Cardiac muscle cell (in vitro differentiated cells and primary cell): Measurements from ENCODE around the gene GAS7. TPM values are rescaled to one million over a fixed set of nuclear protein-coding genes. Genes with fewer than 3 reads are reported as not detected.

Experiments used
- DNase-seq, 2 donors: peaks; one replicate each; pipeline versions ENCODE4 v3.0.0 to v3.0.0-alpha.2; 2010 to 2017; ENCODE audit warnings: low read depth in 1 of 2, low spot score in 1 of 2
- H3K27ac ChIP-seq: fragments of 200-600 bp; sonication (generic); 2 replicates; pipeline ENCODE4 v1.5.1; 2016
- H3K27me3 ChIP-seq: fragments of 200-600 bp; sonication (generic); 2 replicates; pipeline ENCODE4 v1.6.0; 2016; ENCODE audit warnings: control low read depth
- H3K36me3 ChIP-seq: fragments of 200-600 bp; sonication (generic); 2 replicates; pipeline ENCODE4 v1.5.1; 2016; ENCODE audit warnings: control low read depth
- H3K4me1 ChIP-seq: fragments of 200-600 bp; sonication (generic); 2 replicates; pipeline ENCODE4 v1.8.1; 2017; ENCODE audit warnings: low read depth, mild to moderate bottlenecking, mixed run types
- H3K4me3 ChIP-seq: fragments of 200-600 bp; sonication (generic); 2 replicates; pipeline ENCODE4 v1.5.1; 2016; ENCODE audit warnings: mild to moderate bottlenecking
- H3K9me3 ChIP-seq: fragments of 200-600 bp; sonication (generic); 2 replicates; pipeline ENCODE4 v1.5.1; 2017; ENCODE audit warnings: low read depth, mild to moderate bottlenecking, control low read depth
- polyA plus RNA-seq: library from polyadenylated mRNA; unstranded; fragments of >200 nt; fragmentation: Nextera tagmentation; extraction: Ambion mirVana; gene quantifications from 2 replicates; pipeline ENCODE4 v1.2.1, GENCODE V29; 2016
- total RNA-seq: library from RNA; depleted of rRNA; stranded (reverse); fragments of >200 nt; gene quantifications from 2 replicates; pipeline ENCODE4 v1.2.3, GENCODE V29; 2016
- TF ChIP-seq, protein P1 (sequence below): IDR thresholded peaks from 2 replicates; pipeline ENCODE4 v1.5.1; 2012; ENCODE audit warnings: low read depth, mild to moderate bottlenecking, low read length

GAS7 gene
- total and polyA plus RNA-seq, 2 experiments from 2014 or later: 6.1 to 13.5 TPM

DNA sequence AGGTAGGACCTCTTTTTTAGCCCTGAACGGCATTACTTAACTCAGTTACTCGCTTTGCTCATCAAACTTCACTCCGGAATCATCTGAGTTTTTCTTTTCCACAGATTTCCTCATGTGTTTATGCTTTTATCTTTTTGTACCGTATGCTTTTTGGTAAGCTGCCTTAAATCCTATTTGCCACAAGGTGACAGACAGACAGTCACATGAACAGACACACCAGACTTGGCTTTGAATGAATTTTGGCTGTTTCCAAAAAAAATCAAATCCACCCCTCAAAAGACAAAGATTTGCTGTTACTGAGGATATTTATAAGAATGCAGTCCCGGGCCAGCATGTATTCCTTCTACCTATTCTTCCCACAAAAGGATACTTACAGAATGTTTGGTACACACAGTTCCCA is 10.9 kb downstream of the GAS7 start:
- Histone ChIP-seq H3K27me3 (no peaks in the 10 kb centered on the region), H3K9me3 (no peaks in the 10 kb centered on the region), H3K27ac (no peak overlapping the region), H3K36me3 (no peaks in the 10 kb centered on the region), H3K4me1 (no peaks in the 10 kb centered on the region), H3K4me3 (no peak overlapping the region)
- TF ChIP-seq, protein P1, sequence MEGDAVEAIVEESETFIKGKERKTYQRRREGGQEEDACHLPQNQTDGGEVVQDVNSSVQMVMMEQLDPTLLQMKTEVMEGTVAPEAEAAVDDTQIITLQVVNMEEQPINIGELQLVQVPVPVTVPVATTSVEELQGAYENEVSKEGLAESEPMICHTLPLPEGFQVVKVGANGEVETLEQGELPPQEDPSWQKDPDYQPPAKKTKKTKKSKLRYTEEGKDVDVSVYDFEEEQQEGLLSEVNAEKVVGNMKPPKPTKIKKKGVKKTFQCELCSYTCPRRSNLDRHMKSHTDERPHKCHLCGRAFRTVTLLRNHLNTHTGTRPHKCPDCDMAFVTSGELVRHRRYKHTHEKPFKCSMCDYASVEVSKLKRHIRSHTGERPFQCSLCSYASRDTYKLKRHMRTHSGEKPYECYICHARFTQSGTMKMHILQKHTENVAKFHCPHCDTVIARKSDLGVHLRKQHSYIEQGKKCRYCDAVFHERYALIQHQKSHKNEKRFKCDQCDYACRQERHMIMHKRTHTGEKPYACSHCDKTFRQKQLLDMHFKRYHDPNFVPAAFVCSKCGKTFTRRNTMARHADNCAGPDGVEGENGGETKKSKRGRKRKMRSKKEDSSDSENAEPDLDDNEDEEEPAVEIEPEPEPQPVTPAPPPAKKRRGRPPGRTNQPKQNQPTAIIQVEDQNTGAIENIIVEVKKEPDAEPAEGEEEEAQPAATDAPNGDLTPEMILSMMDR: no peak
- no peak for DNase-seq

- Histone ChIP-seq H3K27ac (no peak overlapping the region), H3K4me1 (no peaks in the 10 kb centered on the region), H3K9me3 (no peaks in the 10 kb centered on the region), H3K27me3 (no peaks in the 10 kb centered on the region), H3K36me3 (no peaks in the 10 kb centered on the region), H3K4me3 (no peak overlapping the region)
- no peak for DNase-seq
- TF ChIP-seq, protein P1: no peak
These were observed 11.5 kb downstream of the GAS7 start for GRCh38 chr17:10186771-10187410.

DNA sequence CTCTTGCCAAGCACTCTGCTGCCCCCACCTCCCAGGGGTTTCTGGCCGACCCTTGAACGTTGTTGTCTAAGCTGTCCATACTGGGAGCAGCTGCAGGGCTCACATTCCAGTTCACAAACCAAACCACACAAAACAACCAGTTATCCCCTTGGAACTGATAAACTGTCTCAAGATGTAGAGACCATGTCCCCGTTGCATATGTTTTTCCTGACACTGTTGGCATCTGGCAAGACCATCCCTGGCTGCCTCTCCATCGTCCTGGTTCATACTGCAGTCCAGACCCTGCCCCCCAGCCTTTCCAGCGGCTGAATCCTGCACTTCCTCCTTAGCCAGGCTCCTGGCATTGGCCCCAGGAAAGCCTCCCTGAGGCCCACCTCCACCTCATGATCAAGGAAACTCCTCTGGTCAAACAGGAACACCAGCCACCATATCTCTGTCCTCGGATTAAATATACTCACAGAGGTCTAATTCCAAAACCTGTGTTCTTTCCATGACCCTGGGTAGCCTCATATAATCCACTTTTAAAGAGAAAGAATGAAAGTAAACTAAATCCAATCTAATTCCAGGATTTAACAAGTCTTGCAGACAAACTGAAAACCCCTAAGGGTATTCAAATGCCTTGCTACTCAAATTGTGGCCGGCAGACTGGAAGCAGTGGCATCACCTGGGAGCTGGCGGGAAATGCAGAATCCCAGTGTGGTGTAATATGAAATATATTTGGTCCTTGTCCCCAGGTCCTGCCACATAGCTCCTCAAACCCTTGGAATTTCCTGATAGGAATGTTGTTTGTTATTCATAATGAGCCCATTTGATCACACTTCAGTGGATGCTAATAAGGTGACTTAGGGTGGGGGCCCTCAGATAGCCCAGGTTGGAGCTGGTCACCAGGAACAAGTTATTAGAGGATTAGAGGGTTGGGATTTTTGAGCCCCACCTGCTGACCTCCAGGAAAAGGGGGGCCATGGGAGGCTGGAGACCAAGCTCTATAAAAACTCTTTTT is 14.2 kb downstream of the GAS7 start:
- TF ChIP-seq, protein P1: no peak
- H3K4me3 ChIP-seq: no peak overlapping the region
- H3K36me3 ChIP-seq: no peaks in the 10 kb centered on the region
- DNase-seq: no peak
- H3K9me3 ChIP-seq: no peaks in the 10 kb centered on the region
- H3K4me1 ChIP-seq: no peaks in the 10 kb centered on the region
- no peaks in the 10 kb centered on the region for H3K27me3 ChIP-seq
- H3K27ac ChIP-seq: no peak overlapping the region

DNA sequence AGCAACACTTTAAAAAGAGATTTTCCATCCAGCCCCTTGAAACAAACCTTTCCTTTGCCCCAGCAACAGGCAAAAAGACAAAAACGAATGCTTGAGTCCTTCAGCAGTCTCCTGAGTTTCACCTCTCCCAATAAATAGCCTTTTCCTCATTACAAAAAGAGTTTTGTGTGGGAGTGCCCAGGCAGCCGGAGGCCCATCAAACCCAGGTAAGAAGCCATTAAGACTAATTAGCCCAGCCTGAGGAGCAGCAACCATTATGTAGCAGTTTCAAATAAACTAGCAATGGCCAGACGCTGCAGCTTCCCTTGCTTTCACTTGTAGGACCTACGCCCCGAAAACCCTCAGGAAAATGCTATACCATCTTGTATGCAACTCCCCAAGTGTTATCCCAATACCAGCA is 15.6 kb downstream of the GAS7 start:
- Histone ChIP-seq H3K9me3 (no peaks in the 10 kb centered on the region), H3K27ac (no peak overlapping the region), H3K27me3 (no peaks in the 10 kb centered on the region), H3K4me1 (no peaks in the 10 kb centered on the region), H3K36me3 (no peaks in the 10 kb centered on the region), H3K4me3 (no peak overlapping the region)
- TF ChIP-seq, protein P1: no peak
- DNase-seq: no peak

DNA sequence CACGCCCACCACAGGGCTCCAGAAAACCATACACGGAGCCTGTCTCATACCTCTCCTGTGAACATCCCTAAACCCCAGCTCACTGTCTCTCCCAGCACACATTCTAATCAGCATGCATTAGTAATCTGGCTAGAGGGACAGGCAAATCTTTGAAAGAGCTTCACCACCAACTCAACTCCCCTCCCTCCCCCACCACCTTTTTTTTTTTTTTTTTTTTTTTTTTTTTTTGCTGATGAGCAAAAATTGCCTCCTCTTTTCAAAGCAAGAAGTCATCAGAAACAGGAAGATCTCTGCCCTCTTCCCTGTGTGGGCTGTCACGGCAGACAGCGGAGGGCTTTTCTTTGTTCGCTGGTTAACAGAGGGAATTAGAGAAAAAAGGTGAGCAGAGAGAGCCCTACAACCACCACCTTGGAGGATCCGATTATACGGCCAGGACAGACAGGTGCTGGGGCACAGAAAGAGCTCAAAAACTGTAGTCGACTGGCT is 19.9 kb downstream of the GAS7 start:
- no peak overlapping the region for H3K27ac ChIP-seq
- TF ChIP-seq, protein P1: no peak
- no peak overlapping the region for H3K4me3 ChIP-seq
- H3K9me3 ChIP-seq: no peaks in the 10 kb centered on the region
- H3K27me3 ChIP-seq: no peaks in the 10 kb centered on the region
- H3K4me1 ChIP-seq: peaks cover 5% of the 10 kb centered on the region
- H3K36me3 ChIP-seq: no peaks in the 10 kb centered on the region
- no peak for DNase-seq
